Neural progenitor cell (in vitro differentiated cells): ENCODE measurements around the gene ALK. TPM values are rescaled to one million over a fixed set of nuclear protein-coding genes. Genes with fewer than 3 reads are reported as not detected.

ENCODE experiments used
- DNase-seq: peaks from one replicate; pipeline ENCODE4 v3.0.0-alpha.2; 2016; ENCODE audit warnings: low spot score
- H2AFZ ChIP-seq: fragments of 200-600 bp; sonication (generic); replicated peaks from 2 replicates; pipeline ENCODE4 v1.6.1; 2016; ENCODE audit warnings: antibody characterized with exemption
- H3F3A ChIP-seq: fragments of 200-600 bp; sonication (generic); 2 replicates; pipeline ENCODE4 v1.6.1; 2016; ENCODE audit warnings: antibody characterized with exemption, low read depth
- H3K27ac ChIP-seq: fragments of 200-600 bp; sonication (generic); 2 replicates; pipeline ENCODE4 v1.5.1; 2016; ENCODE audit warnings: mild to moderate bottlenecking
- H3K27me3 ChIP-seq: fragments of 200-600 bp; sonication (generic); 2 replicates; pipeline ENCODE4 v1.6.1; 2016; ENCODE audit warnings: mild to moderate bottlenecking, moderate library complexity
- H3K36me3 ChIP-seq: fragments of 200-600 bp; sonication (generic); 2 replicates; pipeline ENCODE4 v1.5.1; 2016
- H3K4me1 ChIP-seq: fragments of 200-600 bp; sonication (generic); 2 replicates; pipeline ENCODE4 v1.6.1; 2016; ENCODE audit warnings: mixed run types
- H3K4me2 ChIP-seq: fragments of 200-600 bp; sonication (generic); 2 replicates; pipeline ENCODE4 v1.6.1; 2016
- H3K4me3 ChIP-seq: fragments of 200-600 bp; sonication (generic); 2 replicates; pipeline ENCODE4 v1.5.1; 2016
- H3K79me2 ChIP-seq: fragments of 200-600 bp; sonication (generic); 2 replicates; pipeline ENCODE4 v1.6.1; 2016; ENCODE audit warnings: low read depth
- H3K9ac ChIP-seq: fragments of 200-600 bp; sonication (generic); 2 replicates; pipeline ENCODE4 v1.6.1; 2016
- H3K9me3 ChIP-seq: fragments of 200-600 bp; sonication (generic); 2 replicates; pipeline ENCODE4 v1.5.1; 2016; ENCODE audit warnings: low read depth
- H4K20me1 ChIP-seq: fragments of 200-600 bp; sonication (generic); 2 replicates; pipeline ENCODE4 v1.6.1; 2016; ENCODE audit warnings: low read depth
- H3K27ac Mint-ChIP-seq: 3 replicates; pipeline ENCODE4 v1.8.0; 2021; ENCODE audit warnings: mixed read lengths
- H3K27me3 Mint-ChIP-seq: 2 replicates; pipeline ENCODE4 v1.8.0; 2022; ENCODE audit warnings: low read depth, mild to moderate bottlenecking, inconsistent platforms, moderate library complexity, mixed read lengths; ENCODE audit not compliant: insufficient read depth
- H3K36me3 Mint-ChIP-seq: 3 replicates; pipeline ENCODE4 v1.8.0; 2021; ENCODE audit warnings: mixed read lengths
- H3K4me1 Mint-ChIP-seq: 3 replicates; pipeline ENCODE4 v1.8.0; 2021; ENCODE audit warnings: mixed read lengths
- H3K4me3 Mint-ChIP-seq: 3 replicates; pipeline ENCODE4 v1.8.0; 2021; ENCODE audit warnings: mild to moderate bottlenecking, moderate library complexity, mixed read lengths
- H3K9me3 Mint-ChIP-seq: 3 replicates; pipeline ENCODE4 v1.8.0; 2020; ENCODE audit warnings: mixed read lengths
- EZH2 ChIP-seq: fragments of 200-600 bp; sonication (generic); IDR thresholded peaks from 2 replicates; pipeline ENCODE4 v1.6.1; 2017; ENCODE audit warnings: antibody characterized with exemption, mild to moderate bottlenecking, moderate library complexity
- EZH2phosphoT487 ChIP-seq: fragments of 200-600 bp; sonication (generic); IDR thresholded peaks from 2 replicates; pipeline ENCODE4 v1.6.1; 2017; ENCODE audit warnings: antibody characterized with exemption
- total RNA-seq: library from RNA; depleted of rRNA; stranded (reverse); fragments of >200 nt; gene quantifications from 2 replicates; pipeline ENCODE4 v1.2.3, GENCODE V29; 2015; ENCODE audit warnings: low replicate concordance
- TF ChIP-seq, protein P1 (sequence below): fragments of 200-600 bp; sonication (generic); IDR thresholded peaks from 2 replicates; pipeline ENCODE4 v1.5.1; 2017; ENCODE audit warnings: antibody characterized with exemption, mild to moderate bottlenecking

The ALK gene
- total RNA-seq, 1 donor from 2014 or later: not detected

DNA sequence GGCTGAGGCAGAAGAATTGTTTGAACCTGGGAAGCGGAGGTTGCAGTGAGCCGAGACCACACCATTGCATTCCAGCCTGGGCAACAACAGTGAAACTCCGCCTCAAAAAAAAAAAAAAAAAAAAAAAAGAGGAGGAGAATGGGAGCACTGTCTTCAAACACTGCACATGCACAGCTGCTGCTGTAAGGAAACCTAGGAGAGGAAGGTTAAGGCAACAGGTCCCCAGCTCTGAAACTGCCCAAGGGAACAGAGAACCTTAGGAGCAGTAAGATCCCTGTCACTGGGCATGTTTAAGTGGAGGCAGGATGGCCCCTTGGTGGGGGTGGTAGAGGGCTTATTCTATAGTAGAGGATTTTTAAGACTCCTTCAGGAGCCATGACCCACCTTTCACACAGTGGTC lies 695.0 kb downstream of the ALK start:
- no peak overlapping the region for H3K4me3 ChIP-seq
- no peaks in the 10 kb centered on the region for H3F3A ChIP-seq
- no peaks in the 10 kb centered on the region for H3K36me3 ChIP-seq
- no peak overlapping the region for H3K4me2 ChIP-seq
- H3K4me1 ChIP-seq: no peaks in the 10 kb centered on the region
- Mint-ChIP-seq H3K36me3 (no peaks in the 10 kb centered on the region), H3K4me1 (peaks cover 15% of the 10 kb centered on the region), H3K4me3 (no peak overlapping the region), H3K27me3 (peaks cover 5% of the 10 kb centered on the region), H3K9me3 (no peaks in the 10 kb centered on the region), H3K27ac (no peak overlapping the region)
- H3K9ac ChIP-seq: no peak overlapping the region
- H4K20me1 ChIP-seq: no peaks in the 10 kb centered on the region
- H2AFZ ChIP-seq: no peak overlapping the region
- H3K27ac ChIP-seq: no peak overlapping the region
- no peaks in the 10 kb centered on the region for H3K27me3 ChIP-seq
- no peak for DNase-seq
- no peaks in the 10 kb centered on the region for H3K79me2 ChIP-seq
- H3K9me3 ChIP-seq: no peaks in the 10 kb centered on the region
- TF ChIP-seq EZH2: no peak
- TF ChIP-seq EZH2phosphoT487: no peak
- TF ChIP-seq, protein P1, sequence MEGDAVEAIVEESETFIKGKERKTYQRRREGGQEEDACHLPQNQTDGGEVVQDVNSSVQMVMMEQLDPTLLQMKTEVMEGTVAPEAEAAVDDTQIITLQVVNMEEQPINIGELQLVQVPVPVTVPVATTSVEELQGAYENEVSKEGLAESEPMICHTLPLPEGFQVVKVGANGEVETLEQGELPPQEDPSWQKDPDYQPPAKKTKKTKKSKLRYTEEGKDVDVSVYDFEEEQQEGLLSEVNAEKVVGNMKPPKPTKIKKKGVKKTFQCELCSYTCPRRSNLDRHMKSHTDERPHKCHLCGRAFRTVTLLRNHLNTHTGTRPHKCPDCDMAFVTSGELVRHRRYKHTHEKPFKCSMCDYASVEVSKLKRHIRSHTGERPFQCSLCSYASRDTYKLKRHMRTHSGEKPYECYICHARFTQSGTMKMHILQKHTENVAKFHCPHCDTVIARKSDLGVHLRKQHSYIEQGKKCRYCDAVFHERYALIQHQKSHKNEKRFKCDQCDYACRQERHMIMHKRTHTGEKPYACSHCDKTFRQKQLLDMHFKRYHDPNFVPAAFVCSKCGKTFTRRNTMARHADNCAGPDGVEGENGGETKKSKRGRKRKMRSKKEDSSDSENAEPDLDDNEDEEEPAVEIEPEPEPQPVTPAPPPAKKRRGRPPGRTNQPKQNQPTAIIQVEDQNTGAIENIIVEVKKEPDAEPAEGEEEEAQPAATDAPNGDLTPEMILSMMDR: no peak

DNA sequence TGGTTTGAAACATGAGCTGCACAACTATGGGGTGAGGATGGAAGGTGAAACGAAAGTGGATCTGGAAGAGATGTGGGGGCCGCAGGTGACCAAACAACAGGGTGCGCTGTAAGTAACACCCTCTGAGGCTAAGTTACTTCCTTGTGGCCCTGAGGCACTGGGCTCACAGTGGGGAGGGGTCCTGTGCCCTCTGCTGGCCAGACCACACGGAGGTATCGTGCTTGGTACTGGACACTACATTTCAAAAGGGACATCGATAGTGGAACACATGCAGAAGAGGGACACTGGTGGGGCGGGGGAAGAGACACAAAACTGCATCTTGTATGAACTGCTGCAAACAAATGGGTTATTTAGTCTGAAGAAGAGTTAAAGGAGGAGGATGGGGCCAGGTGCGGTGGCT lies 695.6 kb downstream of the ALK start:
- no peak for DNase-seq

DNA sequence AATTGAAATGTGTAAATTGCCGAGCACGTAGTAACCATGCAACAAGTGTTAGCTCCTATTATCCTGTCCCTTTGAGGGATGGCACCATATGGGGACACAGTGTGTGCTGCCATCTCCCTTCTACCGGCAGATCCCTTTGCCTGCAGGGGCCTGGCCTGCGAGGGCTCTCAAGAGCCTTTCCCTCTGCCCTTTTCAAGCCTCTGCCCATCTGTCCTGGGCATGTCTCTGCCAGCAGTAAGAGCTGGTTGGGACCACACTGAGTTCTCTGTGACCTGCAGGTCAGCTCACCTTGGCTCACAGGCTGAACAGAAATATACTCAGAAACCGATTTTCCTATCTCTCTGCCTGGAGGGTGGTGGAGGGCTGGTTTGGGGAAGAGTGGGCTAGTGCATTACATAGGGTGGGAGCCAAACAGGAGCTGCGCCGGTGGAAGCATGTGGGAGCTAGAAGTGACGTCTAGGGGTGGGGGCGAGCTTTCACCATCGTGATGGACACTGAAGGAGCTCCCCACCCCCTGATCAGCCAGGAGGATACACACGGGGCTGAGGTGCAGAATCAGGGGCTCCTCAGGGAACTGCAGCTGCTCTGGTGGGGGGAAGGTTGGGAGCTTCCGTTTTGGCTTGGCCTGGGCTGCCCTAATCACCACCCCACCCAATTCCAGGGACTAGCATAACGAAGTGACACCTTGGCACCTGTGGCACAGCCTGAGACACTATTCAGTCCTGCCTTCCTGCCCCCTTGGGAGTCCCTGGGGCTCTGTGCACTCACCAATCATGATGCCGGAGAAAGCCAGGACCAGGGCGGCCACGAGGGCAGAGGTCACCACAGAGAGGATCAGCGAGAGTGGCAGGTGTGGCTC lies 696.5 kb downstream of the ALK start:
- Histone ChIP-seq H3K4me2 (no peak overlapping the region), H2AFZ (no peak overlapping the region), H3K9me3 (no peaks in the 10 kb centered on the region), H3K27ac (no peak overlapping the region), H3K4me3 (no peak overlapping the region), H3K9ac (no peak overlapping the region), H3F3A (no peaks in the 10 kb centered on the region), H4K20me1 (no peaks in the 10 kb centered on the region), H3K36me3 (no peaks in the 10 kb centered on the region), H3K79me2 (no peaks in the 10 kb centered on the region), H3K4me1 (no peaks in the 10 kb centered on the region), H3K27me3 (no peaks in the 10 kb centered on the region)
- peaks cover 5% of the 10 kb centered on the region for H3K27me3 Mint-ChIP-seq
- no peaks in the 10 kb centered on the region for H3K9me3 Mint-ChIP-seq
- no peak for TF ChIP-seq EZH2phosphoT487
- no peak for TF ChIP-seq EZH2
- TF ChIP-seq, protein P1: no peak
- H3K27ac Mint-ChIP-seq: peak overlapping the region; percentile 22
- H3K4me3 Mint-ChIP-seq: no peak overlapping the region
- no peaks in the 10 kb centered on the region for H3K36me3 Mint-ChIP-seq
- peaks cover 15% of the 10 kb centered on the region for H3K4me1 Mint-ChIP-seq
- DNase-seq: no peak

More for the DNA sequence above, 695.6 kb downstream of the ALK start:
- Histone ChIP-seq H3K9me3 (no peaks in the 10 kb centered on the region), H3K79me2 (no peaks in the 10 kb centered on the region), H3K36me3 (no peaks in the 10 kb centered on the region), H3K27me3 (no peaks in the 10 kb centered on the region), H3F3A (no peaks in the 10 kb centered on the region), H3K4me3 (no peak overlapping the region), H3K27ac (no peak overlapping the region), H3K4me2 (no peak overlapping the region), H2AFZ (no peak overlapping the region), H3K9ac (no peak overlapping the region), H4K20me1 (no peaks in the 10 kb centered on the region), H3K4me1 (no peaks in the 10 kb centered on the region)
- Mint-ChIP-seq H3K4me1 (peaks cover 15% of the 10 kb centered on the region), H3K4me3 (peak overlapping the region; percentile 38), H3K27me3 (peaks cover 5% of the 10 kb centered on the region), H3K36me3 (no peaks in the 10 kb centered on the region), H3K27ac (no peak overlapping the region), H3K9me3 (no peaks in the 10 kb centered on the region)
- TF ChIP-seq, protein P1: peak; percentile 36
- TF ChIP-seq EZH2phosphoT487: no peak
